Measurements from ENCODE around the gene THAP12. TPM values are rescaled to one million over a fixed set of nuclear protein-coding genes. Genes with fewer than 3 reads are reported as not detected.
"Not testable (repeated sequence)": the region's sequence is repeated elsewhere in the genome, so short reads cannot be mapped to it uniquely, and the experiment has no call there.

THAP12 gene
- total RNA-seq, 1 donor, result 17.5 TPM

GRCh38 chr11:76329084-76329648 lies 51.8 kb downstream of the THAP12 start:
- DNase-seq (ENCODE audit: low read depth in 2 of 3, low spot score in 2 of 3), result no peak

GRCh38 chr11:76327756-76328388 lies 53.1 kb downstream of the THAP12 start:
- no peak for DNase-seq (ENCODE audit: low read depth in 2 of 3, low spot score in 2 of 3)

GRCh38 chr11:76327202-76327601 lies 53.7 kb downstream of the THAP12 start:
- no peak for DNase-seq (ENCODE audit: low read depth in 2 of 3, low spot score in 2 of 3)

- no peak for DNase-seq (ENCODE audit: low read depth in 2 of 3, low spot score in 2 of 3)
These were observed 55.7 kb downstream of the THAP12 start for GRCh38 chr11:76325185-76325584.

GRCh38 chr11:76323804-76324203 lies 57.1 kb downstream of the THAP12 start:
- no peak for DNase-seq (ENCODE audit: low read depth in 2 of 3, low spot score in 2 of 3)

- DNase-seq (ENCODE audit: low read depth in 2 of 3, low spot score in 2 of 3), result not testable (repeated sequence)
These were observed 57.6 kb downstream of the THAP12 start for GRCh38 chr11:76323375-76323774.

GRCh38 chr11:76322942-76323341 lies 58.0 kb downstream of the THAP12 start:
- DNase-seq (ENCODE audit: low read depth in 2 of 3, low spot score in 2 of 3), result no peak

- DNase-seq (ENCODE audit: low read depth in 2 of 3, low spot score in 2 of 3), result peak in 1 of 3 donors; percentile 12
These were observed 58.4 kb downstream of the THAP12 start for GRCh38 chr11:76322540-76322939.

- peak in 1 of 3 donors; percentile 28 for DNase-seq (ENCODE audit: low read depth in 2 of 3, low spot score in 2 of 3)
These were observed 59.0 kb downstream of the THAP12 start for GRCh38 chr11:76321820-76322524.

GRCh38 chr11:76321340-76321739 lies 59.6 kb downstream of the THAP12 start:
- DNase-seq (ENCODE audit: low read depth in 2 of 3, low spot score in 2 of 3), result no peak

GRCh38 chr11:76320929-76321328 lies 60.0 kb downstream of the THAP12 start:
- no peak for DNase-seq (ENCODE audit: low read depth in 2 of 3, low spot score in 2 of 3)

- not testable (repeated sequence) for DNase-seq (ENCODE audit: low read depth in 2 of 3, low spot score in 2 of 3)
These were observed 61.1 kb downstream of the THAP12 start for GRCh38 chr11:76319798-76320197.

GRCh38 chr11:76318744-76319384 lies 62.1 kb downstream of the THAP12 start:
- DNase-seq (ENCODE audit: low read depth in 2 of 3, low spot score in 2 of 3), result peak; percentile 78 to 86 (median 79)

- DNase-seq (ENCODE audit: low read depth in 2 of 3, low spot score in 2 of 3), result no peak
These were observed 63.6 kb downstream of the THAP12 start for GRCh38 chr11:76317296-76317695.

- no peak for DNase-seq (ENCODE audit: low read depth in 2 of 3, low spot score in 2 of 3)
These were observed 64.2 kb downstream of the THAP12 start for GRCh38 chr11:76316726-76317125.

GRCh38 chr11:76315182-76315853 lies 65.6 kb downstream of the THAP12 start:
- DNase-seq (ENCODE audit: low read depth in 2 of 3, low spot score in 2 of 3), result no peak

GRCh38 chr11:76314741-76315090 lies 66.2 kb downstream of the THAP12 start:
- no peak for DNase-seq (ENCODE audit: low read depth in 2 of 3, low spot score in 2 of 3)

- DNase-seq (ENCODE audit: low read depth in 2 of 3, low spot score in 2 of 3), result no peak
These were observed 66.8 kb downstream of the THAP12 start for GRCh38 chr11:76313913-76314740.

- DNase-seq (ENCODE audit: low read depth in 2 of 3, low spot score in 2 of 3), result no peak
These were observed 67.7 kb downstream of the THAP12 start for GRCh38 chr11:76313271-76313670.

All from hematopoietic multipotent progenitor cell (in vitro differentiated cells).